HepG2 (cell line): Measurements from ENCODE around the gene CDK9. TPM values are rescaled to one million over a fixed set of nuclear protein-coding genes. Genes with fewer than 3 reads are reported as not detected.

Experiments
- ATAC-seq: fragments of 200-7000 bp; cut with Tn5 transposase; 3 replicates; pipeline ENCODE4 v1.9.1; 2020; ENCODE audit warnings: mild to moderate bottlenecking, moderate library complexity
- BruUV-seq: library from RNA; stranded (reverse); fragments of 400-500 nt; replicated peaks from 2 replicates; lab custom pipeline; 2021; lab: Mats Ljungman, UMichigan
- CTCF ChIA-PET: fragments of 300-600 bp; formaldehyde crosslinking; extraction: SDS; loops from one replicate; lab custom pipeline; 2021; ENCODE audit warnings: low total read pairs, inconsistent platforms, low intra/inter-chr PET ratio; lab: Yijun Ruan, JAX
- POLR2A ChIA-PET: fragments of 350-600 bp; sonication (Branson Sonifier 250); formaldehyde crosslinking; loops from one replicate; lab custom pipeline; 2020; ENCODE audit warnings: antibody characterized with exemption, inconsistent platforms; lab: Yijun Ruan, JAX
- DNase-seq: peaks from one replicate; pipeline ENCODE4 v3.0.0-alpha.2; 2015; ENCODE audit warnings: low spot score
- FAIRE-seq: peaks from 3 replicates; lab custom pipeline; 2011; peaks lifted over from hg19 to GRCh38; lab: Jason Lieb, UNC
- H2AFZ ChIP-seq: one replicate; pipeline ENCODE4 v1.6.1; 2011; ENCODE audit warnings: low read length, inconsistent platforms
- H3K27ac ChIP-seq: fragments of 300-600 bp; 3 replicates; pipeline ENCODE4 v1.8.0; 2011; ENCODE audit warnings: mixed run types, mild to moderate bottlenecking, mixed read lengths, low read length, inconsistent platforms; ENCODE audit not compliant: insufficient read depth; ENCODE audit errors: extremely low read length
- H3K27me3 ChIP-seq, 2 experiments: fragments of 200-600 bp in 1 of 2; 2 replicates in 1 of 2; 3 replicates in 1 of 2; pipeline versions ENCODE4 v1.6.0 to v1.8.0; 2011; ENCODE audit warnings: low read length in 2 of 2, mild to moderate bottlenecking in 2 of 2, moderate library complexity in 2 of 2, inconsistent platforms in 1 of 2; ENCODE audit not compliant: insufficient read depth in 2 of 2, control insufficient read depth in 1 of 2
- H3K36me3 ChIP-seq, 2 experiments: fragments of 200-600 bp in 1 of 2; replicated peaks in 1 of 2; 2 replicates in 1 of 2; 3 replicates in 1 of 2; pipeline versions ENCODE4 v1.5.1 to v1.8.0; 2011; ENCODE audit warnings: low read length in 2 of 2, inconsistent platforms in 1 of 2; ENCODE audit not compliant: insufficient read depth in 2 of 2, control insufficient read depth in 1 of 2
- H3K4me1 ChIP-seq: 2 replicates; pipeline ENCODE4 v1.5.1; 2012; ENCODE audit warnings: low read length, inconsistent platforms; ENCODE audit not compliant: insufficient read depth
- H3K4me2 ChIP-seq: 2 replicates; pipeline ENCODE4 v1.6.0; 2011; ENCODE audit warnings: low read depth, low read length, inconsistent platforms
- H3K4me3 ChIP-seq, 3 experiments: fragments of 200-600 bp in 1 of 3; sonication (generic), shearing (Covaris generic) in 1 of 3; replicated peaks in 1 of 3; 2 replicates each; pipeline ENCODE4 v1.5.1; 2011 to 2016; ENCODE audit warnings: low read length in 3 of 3, inconsistent platforms in 2 of 3, low read depth in 2 of 3, mild to moderate bottlenecking in 2 of 3, control low read depth in 1 of 3, mixed read lengths in 1 of 3; ENCODE audit not compliant: insufficient read depth in 1 of 3
- H3K79me2 ChIP-seq: one replicate; pipeline ENCODE4 v1.6.1; 2011; ENCODE audit warnings: low read length, inconsistent platforms; ENCODE audit not compliant: insufficient read depth
- H3K9ac ChIP-seq: 2 replicates; pipeline ENCODE4 v1.6.0; 2011; ENCODE audit warnings: mild to moderate bottlenecking, low read depth, low read length, inconsistent platforms; ENCODE audit not compliant: insufficient read depth
- H3K9me3 ChIP-seq: 2 replicates; pipeline ENCODE4 v1.5.1; 2012; ENCODE audit warnings: mild to moderate bottlenecking, low read length
- H4K20me1 ChIP-seq: 2 replicates; pipeline ENCODE4 v1.6.0; 2011; ENCODE audit warnings: inconsistent platforms, mild to moderate bottlenecking, low read length, moderate library complexity; ENCODE audit not compliant: insufficient read depth
- AGO2 ChIP-seq: fragments of 200-400 bp; formaldehyde crosslinking; optimal IDR thresholded peaks from 2 replicates; pipeline ENCODE3; 2017; ENCODE audit warnings: mild to moderate bottlenecking, low read depth, low read length, moderate library complexity
- NCOA1 ChIP-seq: sonication (generic); formaldehyde crosslinking; IDR thresholded peaks from 2 replicates; pipeline ENCODE4 v1.9.0; 2021; ENCODE audit warnings: missing genetic modification reagents
- PCBP2 ChIP-seq: fragments of 200-400 bp; formaldehyde crosslinking; optimal IDR thresholded peaks from 2 replicates; pipeline ENCODE3; 2018; ENCODE audit warnings: low read length, low read depth; ENCODE audit not compliant: poor library complexity, severe bottlenecking
- RBFOX2 ChIP-seq: fragments of 200-400 bp; formaldehyde crosslinking; IDR thresholded peaks from 2 replicates; pipeline ENCODE4 v1.6.1; 2017; ENCODE audit warnings: low read depth, mild to moderate bottlenecking, low read length
- RBM22 ChIP-seq: fragments of 200-400 bp; formaldehyde crosslinking; optimal IDR thresholded peaks from 2 replicates; pipeline ENCODE3; 2017; ENCODE audit warnings: mild to moderate bottlenecking, low read length, moderate library complexity
- SOX5 ChIP-seq: IDR thresholded peaks from 2 replicates; pipeline ENCODE4 v1.6.1; 2016; ENCODE audit warnings: borderline replicate concordance
- ZMYM3 ChIP-seq: sonication (generic); formaldehyde crosslinking; IDR thresholded peaks from 2 replicates; pipeline ENCODE4 v1.5.1; 2020; ENCODE audit warnings: mild to moderate bottlenecking, missing genetic modification reagents
- ZNF629 ChIP-seq: sonication (generic); formaldehyde crosslinking; conservative IDR thresholded peaks from 2 replicates; pipeline ENCODE4 v1.5.0; 2020; ENCODE audit warnings: missing genetic modification reagents
- WGBS: methylation state at CpG from one replicate; pipeline ENCODE4 v1.1.6; 2017; ENCODE audit warnings: low lambda C conversion rate; 5-methylcytosine and 5-hydroxymethylcytosine counted together
- in situ Hi-C: cut with HindIII; loops from 2 replicates; pipeline ENCODE4 v1.10.0; 2017; ENCODE audit warnings: low pct_unique_long_range_greater_than_20kb; ENCODE audit not compliant: extremely low pct_ligation_motif_present
- intact Hi-C: fragments of 100-400 bp; cut with micrococcal nuclease; formaldehyde crosslinking; loops from one replicate; pipeline ENCODE4 v1.10.0; 2022; ENCODE audit not compliant: unreplicated experiment
- polyA plus RNA-seq, 8 experiments: library from polyadenylated mRNA; depleted of rRNA in 3 of 8; stranded (reverse) in 7 of 8; unstranded in 1 of 8; fragments of >200 nt; fragmentation: Illumina TruSeq in 4 of 8; extraction: Trizol in 4 of 8; gene quantifications; 2 replicates each; pipeline versions ENCODE4 v1.2.1 to v1.2.3, GENCODE V29; 2011 to 2016; ENCODE audit warnings: low read depth in 4 of 8, missing spikeins in 1 of 8, mixed read lengths in 1 of 8; ENCODE audit not compliant: insufficient read depth in 1 of 8
- total RNA-seq, 5 experiments: library from RNA; depleted of rRNA; stranded (reverse); fragments of >200 nt; fragmentation: Illumina TruSeq; extraction: Trizol; gene quantifications; 2 replicates each; pipeline ENCODE4 v1.2.3, GENCODE V29; 2016; ENCODE audit warnings: low read depth in 1 of 5

Gene CDK9
- total and polyA plus RNA-seq, 2 of the 13 experiments (the other 11 are each of a cell fraction or from before 2014, with no cell fraction given): 16.8 to 21.5 TPM

- H3K4me3 ChIP-seq: no peak overlapping the region
- ChIA-PET POLR2A (interaction anchor here (0.8 to 1.2 kb wide), 3 partner anchors 10 to 18 kb away, joined by 3 to 4 read pairs (median 3); no protein-coding TSS in a partner anchor), CTCF (no interaction called here)
- ATAC-seq (no peak), FAIRE-seq (no peak), DNase-seq (no peak)
- H3K9me3 ChIP-seq: no peaks in the 10 kb centered on the region
- 92% methylated on average over 40 of the region's 57 CpGs for WGBS
- no peaks in the 10 kb centered on the region for H3K27me3 ChIP-seq
- intact Hi-C loops (no loop called here), in situ Hi-C loops (no loop called here)
- H3K27ac ChIP-seq: no peak overlapping the region
- H4K20me1 ChIP-seq: no peaks in the 10 kb centered on the region
- H3K79me2 ChIP-seq: no peaks in the 10 kb centered on the region
- no TSS peak for BruUV-seq
- H2AFZ ChIP-seq: no peak overlapping the region
- TF ChIP-seq SOX5: no peak
- TF ChIP-seq RBFOX2: peak; percentile 73
- TF ChIP-seq AGO2: peak; percentile 63
- peaks cover 17 to 48% of the 10 kb centered on the region in 2 experiments; a peak in 4 of 5 replicates for H3K36me3 ChIP-seq
- H3K9ac ChIP-seq: no peak overlapping the region
- H3K4me2 ChIP-seq: no peak overlapping the region
- H3K4me1 ChIP-seq: peaks cover 23% of the 10 kb centered on the region
Observed at GRCh38 chr9:127809540-127810377, 23.9 kb downstream of the CDK9 start.

DNA sequence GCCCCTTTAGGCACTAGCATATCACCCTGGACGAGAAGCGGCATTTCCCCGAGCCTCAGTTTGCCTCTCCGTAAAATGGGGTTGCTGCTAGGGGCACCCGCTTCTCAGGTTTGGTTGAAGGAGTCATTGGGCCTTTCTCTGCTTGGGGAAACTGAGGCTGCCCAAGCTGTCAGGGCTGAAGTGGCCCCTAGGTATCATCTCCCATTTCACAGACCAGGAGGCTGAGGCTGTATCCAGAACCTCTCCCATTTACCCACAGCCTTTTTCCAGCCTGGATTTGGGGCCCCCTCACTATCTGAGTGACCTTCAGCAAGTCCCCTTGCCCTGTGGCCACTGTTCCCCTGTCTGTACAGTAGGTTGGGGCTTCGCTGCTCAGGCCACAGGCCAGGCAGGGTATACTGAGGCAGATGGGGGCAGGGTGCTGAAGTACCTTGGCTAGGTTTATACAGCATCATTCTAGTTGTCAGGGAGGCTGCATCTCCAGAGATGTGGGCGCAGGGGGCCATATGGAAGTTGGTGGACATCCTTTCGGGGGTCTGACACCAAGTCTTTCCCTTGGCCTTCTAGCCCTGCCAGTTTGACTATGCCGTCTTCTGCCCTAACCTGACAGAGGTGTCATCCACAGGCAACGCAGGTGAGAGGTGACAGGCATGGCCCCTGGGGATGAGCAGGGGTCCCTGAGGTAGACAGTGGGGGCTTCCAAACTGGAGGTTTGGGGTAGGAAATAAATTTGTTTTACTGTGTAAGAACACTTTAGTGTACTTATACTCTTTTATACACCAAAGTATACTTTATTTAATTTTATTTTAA lies 24.7 kb downstream of the CDK9 start:
- H3K27me3 ChIP-seq: no peaks in the 10 kb centered on the region
- no peak overlapping the region for H3K4me3 ChIP-seq
- no peak overlapping the region for H3K9ac ChIP-seq
- H4K20me1 ChIP-seq: no peaks in the 10 kb centered on the region
- ATAC-seq (no peak), DNase-seq (no peak), FAIRE-seq (no peak)
- H2AFZ ChIP-seq: no peak overlapping the region
- intact Hi-C loops: no loop called here
- TF ChIP-seq RBM22: no peak
- TF ChIP-seq NCOA1 (CRISPR knock-in tag): no peak
- no peak for TF ChIP-seq PCBP2
- TF ChIP-seq ZMYM3 (CRISPR knock-in tag): peak; percentile 39; the same call in 1 of the 2 replicates
- peak; percentile 93 for TF ChIP-seq ZNF629 (CRISPR knock-in tag)
- CTCF ChIA-PET: no interaction called here
- BruUV-seq: no TSS peak
- H3K4me1 ChIP-seq: peaks cover 22% of the 10 kb centered on the region
- POLR2A ChIA-PET: no interaction called here
- no peaks in the 10 kb centered on the region for H3K9me3 ChIP-seq
- no peak overlapping the region for H3K4me2 ChIP-seq
- no peaks in the 10 kb centered on the region for H3K79me2 ChIP-seq
- H3K27ac ChIP-seq: no peak overlapping the region
- H3K36me3 ChIP-seq: peaks cover 17 to 48% of the 10 kb centered on the region in 2 experiments; a peak in 4 of 5 replicates
- WGBS: 100% methylated on average over 3 of the region's 10 CpGs
- in situ Hi-C loops: no loop called here
